ENCODE results near the gene HSPB1.

Gene HSPB1

GRCh38 chr7:76351372-76351771 lies 48.9 kb downstream of the HSPB1 start:
- H3K4me3 ChIP-seq, result no peak overlapping the region
- H3K27ac ChIP-seq, result no peak overlapping the region

DNA sequence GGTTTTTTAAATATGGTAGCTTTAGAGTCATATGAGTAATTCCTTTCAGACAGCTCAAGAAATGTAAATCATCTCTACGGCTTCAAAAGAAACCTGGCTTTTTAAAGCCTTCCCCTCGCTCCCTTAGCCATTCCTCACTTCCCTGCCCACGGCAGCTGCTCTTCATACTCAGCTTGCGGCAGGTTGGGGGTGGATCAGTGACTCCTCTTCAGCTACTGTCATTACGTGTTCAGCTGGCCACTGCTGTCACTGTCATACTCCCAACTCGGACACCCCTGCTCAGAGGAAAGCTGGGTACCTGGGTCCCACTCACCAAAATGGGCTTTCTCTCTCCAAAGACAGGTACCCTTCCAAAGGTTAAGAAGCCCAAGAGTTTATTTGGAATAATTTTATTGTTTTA lies 49.7 kb downstream of the HSPB1 start:
- no peak overlapping the region for H3K27ac ChIP-seq

DNA sequence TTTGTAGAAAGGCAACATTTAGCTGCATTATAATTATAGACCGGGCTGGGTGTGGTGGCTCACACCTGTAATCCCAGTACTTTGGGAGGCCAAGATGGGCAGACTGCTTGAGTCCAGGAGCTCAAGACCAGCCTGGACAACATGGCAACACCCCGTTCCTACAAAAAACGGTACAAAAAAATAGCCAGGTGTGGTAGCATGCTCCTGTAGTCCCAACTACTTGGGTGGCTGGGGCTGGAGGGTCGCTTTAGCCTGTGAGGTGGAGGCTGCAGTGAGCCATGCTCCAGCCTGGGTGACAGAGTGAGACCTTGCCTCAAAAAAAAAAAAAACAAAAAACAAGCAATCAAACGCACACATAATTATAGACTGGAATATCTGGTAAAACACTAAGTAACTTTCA lies 51.3 kb downstream of the HSPB1 start:
- H3K27ac ChIP-seq, result no peak overlapping the region

More for the DNA sequence above, 49.7 kb downstream of the HSPB1 start:
- H3K4me3 ChIP-seq, result no peak overlapping the region

More for the DNA sequence above, 51.3 kb downstream of the HSPB1 start:
- H3K4me3 ChIP-seq, result no peak overlapping the region
